NCI-H1930 (cell line): Measurements from ENCODE around the gene JAM3.
"Not testable (repeated sequence)": the region's sequence is repeated elsewhere in the genome, so short reads cannot be mapped to it uniquely, and the experiment has no call there.

Source experiments
- DNase-seq, 2 experiments: peaks; one replicate each; lab custom pipeline; 2025; lab: John Stamatoyannopoulos, UW

JAM3 gene

GRCh38 chr11:134101282-134101681 is 32.4 kb downstream of the JAM3 start:
- no peak for DNase-seq

DNA sequence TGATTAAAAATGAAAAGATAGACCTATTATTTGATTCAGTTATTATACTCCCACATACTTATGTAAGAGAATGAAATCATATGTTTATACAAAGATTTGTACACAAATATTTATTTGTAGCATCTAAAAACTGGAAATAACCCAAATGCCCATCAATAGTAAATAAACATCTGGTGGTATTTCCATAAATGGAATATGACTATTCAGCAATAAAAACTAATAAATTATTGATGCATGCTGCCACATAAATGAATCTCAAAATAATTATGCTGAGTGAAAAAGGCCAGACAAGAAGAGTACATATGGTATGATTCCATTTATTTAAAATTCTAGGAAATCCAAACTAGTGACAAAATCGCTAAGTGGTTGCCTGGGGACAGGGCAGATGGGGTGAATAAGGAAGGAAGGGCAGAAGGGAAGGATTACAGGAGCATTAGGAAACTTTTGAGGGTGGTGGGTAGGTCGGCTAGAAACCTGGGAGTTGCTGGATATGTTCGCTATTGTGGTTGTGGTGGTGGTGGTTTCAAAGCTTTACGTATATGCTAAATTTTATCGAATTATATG is 41.5 kb downstream of the JAM3 start:
- DNase-seq: no peak

DNA sequence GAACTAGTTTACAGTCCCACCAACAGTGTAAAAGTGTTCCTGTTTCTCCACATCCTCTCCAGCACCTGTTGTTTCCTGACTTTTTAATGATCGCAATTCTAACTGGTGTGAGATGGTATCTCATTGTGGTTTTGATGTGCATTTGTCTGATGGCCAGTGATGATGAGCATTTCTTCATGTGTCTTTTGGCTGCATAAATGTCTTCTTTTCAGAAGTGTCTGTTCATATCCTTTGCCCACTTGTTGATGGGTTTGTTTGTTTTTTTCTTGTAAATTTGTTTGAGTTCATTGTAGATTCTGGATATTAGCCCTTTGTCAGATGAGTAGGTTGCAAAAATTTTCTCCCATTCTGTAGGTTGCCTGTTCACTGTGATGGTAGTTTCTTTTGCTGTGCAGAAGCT is 44.9 kb downstream of the JAM3 start:
- DNase-seq: not testable (repeated sequence)

DNA sequence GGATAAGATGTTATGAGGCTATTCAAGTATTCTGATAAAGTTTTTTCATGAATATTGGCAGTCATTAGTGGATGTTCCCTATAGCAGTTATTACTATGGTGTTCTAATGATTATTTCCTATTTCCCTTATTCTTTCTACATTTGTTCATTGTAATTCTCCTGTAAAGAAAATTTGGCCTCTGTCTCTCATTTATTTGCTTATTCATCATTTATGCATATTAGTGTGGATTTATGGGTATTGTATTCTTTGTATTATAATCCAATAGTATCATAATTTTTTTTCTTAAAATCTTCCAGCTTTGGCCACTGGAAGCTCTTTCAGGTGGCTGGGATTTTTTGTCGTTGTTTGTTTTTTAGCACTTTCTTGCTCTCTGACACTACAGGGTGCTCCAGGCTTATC is 47.3 kb downstream of the JAM3 start:
- no peak for DNase-seq

- DNase-seq: no peak
Measured at GRCh38 chr11:134118006-134118405, 49.1 kb downstream of the JAM3 start.

DNA sequence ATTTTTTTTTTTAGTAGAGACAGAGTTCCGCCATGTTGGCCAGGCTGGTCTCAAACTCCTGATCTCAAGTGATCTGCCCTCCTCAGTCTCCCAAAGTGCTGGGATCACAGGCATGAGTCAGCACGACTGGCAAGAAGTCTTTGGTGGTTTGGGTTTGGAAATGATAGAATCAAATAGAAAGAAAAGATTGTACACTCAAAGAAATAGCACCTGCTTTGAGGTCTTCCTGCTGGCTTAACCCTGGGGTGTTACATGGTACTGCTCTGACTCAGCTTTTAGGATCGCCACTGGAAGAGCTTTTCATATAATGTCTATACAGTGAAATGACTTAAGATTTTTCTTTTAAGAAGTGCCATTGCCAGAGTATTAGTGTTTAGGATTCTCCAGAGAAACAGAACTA is 50.2 kb downstream of the JAM3 start:
- DNase-seq: no peak

DNA sequence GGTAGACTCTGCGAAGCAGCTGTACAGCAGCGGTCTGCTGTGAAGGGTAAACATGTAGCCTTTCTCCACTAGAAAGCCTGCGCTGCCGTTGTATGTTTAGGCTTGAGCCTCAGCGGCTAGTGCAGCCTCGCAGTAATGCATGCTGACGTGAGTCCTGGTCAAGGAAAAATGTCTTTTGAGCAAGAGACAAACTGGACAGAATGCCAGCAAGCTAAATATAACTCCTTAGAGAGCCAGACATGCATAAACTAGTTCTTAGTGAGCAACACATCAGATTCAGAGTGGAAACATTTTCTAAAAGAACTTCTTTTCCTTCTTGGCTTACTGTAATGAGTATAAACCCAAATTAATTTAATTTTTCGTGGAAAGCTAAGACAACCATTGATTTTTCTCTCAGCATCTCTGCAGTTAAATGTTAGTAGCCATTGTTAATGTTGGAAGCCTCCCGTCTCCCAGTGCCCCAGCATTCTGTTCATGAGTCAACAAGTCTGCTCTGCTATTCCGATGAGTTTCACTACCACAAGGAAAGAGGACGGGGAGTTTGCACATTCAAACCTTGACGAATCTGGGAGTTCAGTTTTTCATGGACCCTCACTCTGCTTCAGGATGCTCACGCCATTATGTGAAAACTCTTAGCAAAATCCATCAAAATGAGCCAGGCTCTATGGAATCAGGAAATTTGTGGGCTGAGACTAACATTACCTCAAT is 51.4 kb downstream of the JAM3 start:
- no peak for DNase-seq

GRCh38 chr11:134120921-134121526 is 52.2 kb downstream of the JAM3 start:
- no peak for DNase-seq

- DNase-seq: no peak
Measured at GRCh38 chr11:134124660-134125451, 56.0 kb downstream of the JAM3 start.

- DNase-seq: no peak
Measured at GRCh38 chr11:134125507-134125906, 56.6 kb downstream of the JAM3 start.

- DNase-seq: no peak
Measured at GRCh38 chr11:134126217-134126822, 57.4 kb downstream of the JAM3 start.

DNA sequence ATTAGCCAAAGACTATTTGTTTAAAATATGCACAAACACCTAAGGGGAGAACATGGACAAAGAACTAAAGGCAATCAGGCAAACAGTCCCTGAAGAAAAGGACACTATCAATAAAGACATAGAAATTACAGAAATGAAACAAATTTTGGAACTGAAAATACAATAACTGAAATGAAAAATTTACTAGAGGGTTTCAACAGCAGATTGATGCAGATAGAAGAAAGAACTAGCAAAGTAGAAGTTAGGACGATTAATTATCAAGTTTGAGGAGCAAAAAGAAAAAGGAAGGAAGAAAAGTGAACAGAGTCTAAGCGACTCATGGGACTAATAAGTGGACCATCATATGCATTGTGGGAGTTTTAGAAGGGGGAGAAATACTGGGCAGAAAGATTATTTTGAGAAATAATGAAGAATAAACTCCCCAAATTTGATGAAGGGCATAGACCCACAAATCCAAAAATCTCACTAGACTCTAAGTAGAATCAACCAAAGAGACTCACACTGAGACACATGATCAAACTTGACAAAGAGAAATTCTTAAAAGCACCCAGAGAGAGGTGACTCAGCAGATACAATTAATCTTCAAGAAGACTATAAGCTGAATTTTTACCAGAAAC is 62.9 kb downstream of the JAM3 start:
- no peak for DNase-seq

DNA sequence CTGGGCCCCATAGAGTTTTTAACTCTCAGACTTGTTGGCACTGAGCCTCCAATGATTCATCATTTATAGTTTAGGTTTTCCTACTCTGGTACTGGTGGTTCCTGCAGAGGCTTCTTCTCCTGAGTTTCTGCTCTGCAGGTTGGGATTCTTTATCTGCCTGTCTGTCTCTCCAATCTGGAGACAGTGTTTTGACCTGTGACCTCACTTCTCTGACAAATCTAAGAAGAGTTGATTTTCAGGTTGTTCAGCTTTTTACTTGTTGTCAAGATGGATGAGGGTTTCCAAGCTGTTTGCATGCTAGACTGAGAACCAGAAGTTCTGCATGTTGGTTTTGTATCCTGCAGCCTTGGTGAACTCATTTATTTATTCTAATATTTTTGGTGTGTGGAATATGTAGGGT is 63.9 kb downstream of the JAM3 start:
- DNase-seq: no peak

DNA sequence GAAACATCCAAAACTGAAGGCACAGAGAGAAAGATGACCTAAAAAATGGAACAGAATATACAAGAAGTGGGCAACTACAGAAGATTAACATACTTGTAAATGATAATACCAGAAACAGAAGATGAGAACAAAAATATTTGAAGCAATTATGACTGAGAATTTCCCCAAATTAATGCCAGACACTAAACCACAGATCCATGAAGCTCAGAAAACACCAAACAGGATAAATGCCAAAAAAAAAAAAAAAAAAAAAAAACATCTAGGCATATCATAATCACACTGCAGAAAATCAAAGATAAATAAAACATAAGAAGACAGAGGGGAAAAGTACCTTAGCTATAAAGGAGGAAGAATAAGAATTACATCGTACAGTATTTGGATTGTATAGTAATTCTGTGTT is 65.3 kb downstream of the JAM3 start:
- no peak for DNase-seq

DNA sequence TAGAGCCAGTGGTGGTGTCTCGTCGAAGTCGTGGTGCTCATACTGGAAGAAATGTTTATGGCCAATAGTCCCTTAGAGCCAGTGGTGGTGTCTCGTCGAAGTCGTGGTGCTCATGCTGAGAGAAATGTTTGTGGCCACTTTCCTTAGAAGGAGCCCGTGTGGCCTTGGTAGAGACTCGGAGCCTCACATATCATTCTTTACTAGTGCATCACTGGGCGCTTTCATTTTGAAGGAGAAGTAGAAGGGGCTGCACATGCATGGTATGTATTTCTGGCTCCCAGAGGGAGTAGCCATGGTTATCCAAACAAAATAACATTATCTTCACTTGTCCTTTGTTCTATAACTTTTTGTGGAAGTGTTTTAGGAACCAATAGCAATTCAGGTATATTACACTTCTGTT is 69.5 kb downstream of the JAM3 start:
- DNase-seq: no peak

- DNase-seq: no peak
Measured at GRCh38 chr11:134139303-134139872, 70.5 kb downstream of the JAM3 start.

- DNase-seq: peak in 1 of 2 experiments; percentile 7
Measured at GRCh38 chr11:134139873-134140331, 71.0 kb downstream of the JAM3 start.

DNA sequence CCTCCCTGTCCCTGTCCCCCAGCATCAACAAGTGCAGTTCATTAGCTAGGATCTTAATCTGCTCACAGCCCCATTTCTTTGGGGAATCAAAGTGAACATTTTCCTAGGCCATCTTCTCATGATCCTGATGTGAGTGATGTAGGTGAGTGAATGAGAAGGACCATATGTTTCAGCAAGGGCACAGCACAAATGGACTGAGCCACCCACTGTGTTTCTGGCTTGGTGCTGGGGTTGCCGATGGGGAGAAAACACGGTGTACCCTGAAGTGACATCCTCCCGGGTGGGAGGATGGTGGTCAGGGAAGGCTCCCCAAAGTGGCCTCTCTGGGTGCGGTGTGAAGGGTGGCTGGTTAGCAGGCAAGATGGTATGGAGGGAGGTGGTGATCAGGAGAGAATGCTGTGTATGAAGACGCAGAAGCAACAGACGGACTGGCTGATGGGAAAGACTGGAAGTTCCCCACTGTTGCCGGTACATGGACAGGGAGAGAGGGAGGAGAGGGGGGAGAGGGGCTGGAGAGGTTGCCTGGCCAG is 72.2 kb downstream of the JAM3 start:
- DNase-seq: no peak

- DNase-seq: no peak
Measured at GRCh38 chr11:134142536-134142935, 73.7 kb downstream of the JAM3 start.

DNA sequence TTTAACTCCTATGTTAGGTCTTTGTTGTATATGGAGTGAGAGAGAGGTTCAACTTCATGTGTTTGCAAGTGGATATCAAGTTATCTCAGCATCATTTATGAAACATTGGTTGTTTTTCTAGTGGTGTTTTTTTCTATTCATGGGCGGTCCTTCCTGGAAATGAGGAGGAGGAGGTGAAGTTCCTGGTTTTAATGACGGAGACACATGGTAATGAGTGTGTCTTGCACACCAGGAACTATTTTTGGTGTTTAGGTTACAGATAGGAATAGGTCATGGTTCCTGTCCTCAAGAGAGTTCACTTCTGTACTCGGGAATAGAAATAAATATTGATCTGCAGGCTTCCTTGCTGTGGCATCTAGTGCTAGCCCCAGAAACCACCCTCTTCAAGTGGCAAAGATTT is 74.9 kb downstream of the JAM3 start:
- DNase-seq: no peak

- DNase-seq: no peak
Measured at GRCh38 chr11:134144744-134145143, 75.9 kb downstream of the JAM3 start.
